GM12878 (cell line): ENCODE measurements around the gene IL32. TPM values are rescaled to one million over a fixed set of nuclear protein-coding genes. Genes with fewer than 3 reads are reported as not detected.

Experiments used
- ATAC-seq: fragments of 200-7000 bp; cut with Tn5 transposase; 3 replicates; pipeline ENCODE4 v1.9.1; 2020; ENCODE audit warnings: mild to moderate bottlenecking, moderate library complexity
- BruUV-seq: library from RNA; stranded (reverse); fragments of 400-500 nt; replicated peaks from 2 replicates; lab custom pipeline; 2021; lab: Mats Ljungman, UMichigan
- CTCF ChIA-PET: fragments of 300-600 bp; sonication (Branson Sonifier 250); formaldehyde crosslinking; extraction: SDS; loops from one replicate; lab custom pipeline; 2021; ENCODE audit warnings: inconsistent platforms; lab: Yijun Ruan, JAX
- POLR2A ChIA-PET: fragments of 350-600 bp; formaldehyde crosslinking; extraction: SDS; loops from one replicate; lab custom pipeline; 2021; ENCODE audit warnings: inconsistent platforms; lab: Charles Lee
- RAD21 ChIA-PET: fragments of 300-600 bp; sonication (Branson Sonifier 250); formaldehyde crosslinking; loops from one replicate; lab custom pipeline; 2023; ENCODE audit warnings: antibody characterized with exemption; ENCODE audit not compliant: unreplicated experiment; lab: Charles Lee
- SMC1A ChIA-PET: fragments of 300-600 bp; sonication (Branson Sonifier 250); formaldehyde crosslinking; loops from one replicate; lab custom pipeline; 2023; ENCODE audit not compliant: unreplicated experiment, uncharacterized antibody; lab: Charles Lee
- DNase-seq: peaks from one replicate; pipeline ENCODE4 v3.0.0-alpha.2; 2011; ENCODE audit warnings: low read depth, low spot score
- FAIRE-seq: peaks from 3 replicates; lab custom pipeline; 2011; peaks lifted over from hg19 to GRCh38; lab: Jason Lieb, UNC
- H2AFZ ChIP-seq: 2 replicates; pipeline ENCODE4 v1.6.0; 2011; ENCODE audit warnings: low read depth, low read length, control low read depth; ENCODE audit not compliant: control insufficient read depth
- H3K27ac ChIP-seq: 2 replicates; pipeline ENCODE4 v1.5.1; 2011; ENCODE audit warnings: control low read depth; ENCODE audit not compliant: control insufficient read depth, insufficient read depth
- H3K27me3 ChIP-seq, 2 experiments: replicated peaks in 1 of 2; 2 replicates each; pipeline versions ENCODE4 v1.6.0 to v1.6.1; 2011; ENCODE audit warnings: low read length in 1 of 2; ENCODE audit not compliant: control insufficient read depth in 2 of 2, insufficient read depth in 2 of 2
- H3K36me3 ChIP-seq, 2 experiments: 2 replicates each; pipeline ENCODE4 v1.5.1; 2011; ENCODE audit warnings: low read length in 1 of 2; ENCODE audit not compliant: control insufficient read depth in 2 of 2, insufficient read depth in 2 of 2
- H3K4me1 ChIP-seq: 2 replicates; pipeline ENCODE4 v1.6.1; 2011; ENCODE audit warnings: mild to moderate bottlenecking, low read length, moderate library complexity, mixed read lengths; ENCODE audit not compliant: control insufficient read depth, insufficient read depth
- H3K4me2 ChIP-seq: 2 replicates; pipeline ENCODE4 v1.6.0; 2011; ENCODE audit warnings: control low read depth; ENCODE audit not compliant: control insufficient read depth, insufficient read depth
- H3K4me3 ChIP-seq: fragments of 200-600 bp; sonication (generic); 2 replicates; pipeline ENCODE4 v1.5.1; 2016
- H3K79me2 ChIP-seq: 2 replicates; pipeline ENCODE4 v1.6.0; 2011; ENCODE audit warnings: low read length; ENCODE audit not compliant: control insufficient read depth, insufficient read depth
- H3K9ac ChIP-seq: 2 replicates; pipeline ENCODE4 v1.8.0; 2011; ENCODE audit warnings: low read length, control low read depth, mixed read lengths; ENCODE audit not compliant: control insufficient read depth, insufficient read depth
- H3K9me3 ChIP-seq: replicated peaks from 3 replicates; pipeline ENCODE4 v1.5.1; 2011; ENCODE audit warnings: mild to moderate bottlenecking, low read length; ENCODE audit not compliant: control insufficient read depth, insufficient read depth
- H4K20me1 ChIP-seq: 2 replicates; pipeline ENCODE4 v1.6.0; 2011; ENCODE audit not compliant: control insufficient read depth, insufficient read depth
- CBFB ChIP-seq: IDR thresholded peaks from 2 replicates; pipeline ENCODE4 v1.6.1; 2016; ENCODE audit warnings: antibody characterized with exemption, low read depth
- CREB1 ChIP-seq: IDR thresholded peaks from 2 replicates; pipeline ENCODE4 v1.6.1; 2012; ENCODE audit warnings: low read depth, mild to moderate bottlenecking, inconsistent platforms
- ETV6 ChIP-seq, 2 experiments: fragments of 450-650 bp in 1 of 2; IDR thresholded peaks in 1 of 2; conservative IDR thresholded peaks in 1 of 2; 2 replicates each; pipeline ENCODE4 v1.6.1; 2014; ENCODE audit warnings: antibody characterized with exemption in 1 of 2, borderline replicate concordance in 1 of 2, low read depth in 1 of 2, mild to moderate bottlenecking in 1 of 2, moderate library complexity in 1 of 2
- FOXM1 ChIP-seq: IDR thresholded peaks from 2 replicates; pipeline ENCODE4 v1.6.1; 2012; ENCODE audit warnings: low read depth, mild to moderate bottlenecking, inconsistent platforms, low read length, moderate library complexity
- GABPA ChIP-seq: IDR thresholded peaks from 2 replicates; pipeline ENCODE4 v1.6.1; 2014; ENCODE audit warnings: antibody characterized with exemption, low read depth, mild to moderate bottlenecking, inconsistent platforms
- MYB ChIP-seq: fragments of 150-350 bp; IDR thresholded peaks from 2 replicates; pipeline ENCODE4 v1.6.1; 2014; ENCODE audit warnings: mild to moderate bottlenecking, low read depth, low read length, borderline replicate concordance
- RBBP5 ChIP-seq: fragments of 200-600 bp; sonication (generic); conservative IDR thresholded peaks from 2 replicates; pipeline ENCODE4 v1.6.1; 2016
- RELB ChIP-seq: fragments of 450-650 bp; IDR thresholded peaks from 2 replicates; pipeline ENCODE4 v1.6.1; 2017; ENCODE audit warnings: low read depth, mild to moderate bottlenecking, moderate library complexity
- SKIL ChIP-seq: fragments of 450-650 bp; IDR thresholded peaks from 2 replicates; pipeline ENCODE4 v1.6.1; 2017; ENCODE audit warnings: mild to moderate bottlenecking, low read depth, inconsistent platforms; ENCODE audit not compliant: poor library complexity, severe bottlenecking
- SP1 ChIP-seq: IDR thresholded peaks from one replicate; pipeline ENCODE4 v1.6.1; 2011; ENCODE audit warnings: low read depth, low read length
- USF2 ChIP-seq: IDR thresholded peaks from 2 replicates; pipeline ENCODE4 v1.6.1; 2011; ENCODE audit warnings: low read depth, low read length, improper control_type of control experiment, borderline replicate concordance
- ZNF384 ChIP-seq: IDR thresholded peaks from 2 replicates; pipeline ENCODE4 v1.6.1; 2012; ENCODE audit warnings: low read depth, mild to moderate bottlenecking, low read length, improper control_type of control experiment, borderline replicate concordance
- WGBS: methylation state at CpG from one replicate; pipeline ENCODE4 v1.1.6; 2016; ENCODE audit warnings: low lambda C conversion rate; ENCODE audit not compliant: insufficient replicate concordance, insufficient coverage; ENCODE audit errors: missing lambda C conversion rate; 5-methylcytosine and 5-hydroxymethylcytosine counted together
- in situ Hi-C: fragments of 300-500 bp; cut with MboI; formaldehyde crosslinking; loops from 9 replicates; pipeline ENCODE4 v1.14.3; 2018; ENCODE audit warnings: mixed read lengths
- intact Hi-C: fragments of 100-400 bp; cut with micrococcal nuclease; formaldehyde crosslinking; loops from one replicate; pipeline ENCODE4 v1.14.2; 2022; ENCODE audit not compliant: unreplicated experiment
- polyA plus RNA-seq, 11 experiments: library from polyadenylated mRNA; depleted of rRNA in 4 of 11; unstranded in 6 of 11; stranded (reverse) in 5 of 11; fragments of >200 nt; fragmentation: Nextera tagmentation in 4 of 11; fragmentation: Illumina TruSeq in 1 of 11; extraction: Ambion mirVana in 4 of 11; extraction: Trizol in 1 of 11; gene quantifications; 1 replicate in 1 of 11; 2 replicates in 10 of 11; pipeline versions ENCODE4 v1.2.1 to v1.2.3, GENCODE V29; 2011 to 2016; ENCODE audit warnings: inconsistent platforms in 2 of 11, missing spikeins in 2 of 11, low read depth in 1 of 11
- total RNA-seq, 4 experiments: library from RNA; depleted of rRNA in 3 of 4; stranded (reverse); fragments of >200 nt in 3 of 4; fragmentation: Illumina TruSeq in 1 of 4; extraction: Trizol in 1 of 4; gene quantifications; 2 replicates each; pipeline versions ENCODE4 v1.2.1 to v1.2.3, GENCODE V29; 2013 to 2021
- TF ChIP-seq, protein P1 (sequence below): fragments of 450-650 bp; IDR thresholded peaks from 2 replicates; pipeline ENCODE4 v1.6.1; 2017; ENCODE audit warnings: borderline replicate concordance

Gene IL32
- total and polyA plus RNA-seq, 10 of the 15 experiments (the other 5 are each of a cell fraction or from before 2014, with no cell fraction given) = 27.0 to 122 (median 55.8) TPM

- TF ChIP-seq MYB (no peak), CREB1 (no peak), USF2 (no peak), SKIL (no peak), RELB (no peak), ETV6 (conservative IDR thresholded peaks at IDR 0.05 in 1 of 2, IDR thresholded peaks at IDR 0.05 in 1 of 2; ENCODE audit: borderline replicate concordance in 1 of 2, low read depth in 1 of 2) (no peak), ZNF384 (no peak), SP1 (no peak), FOXM1 (no peak), RBBP5 (no peak), CBFB (no peak), GABPA (no peak)
- TF ChIP-seq, protein P1, sequence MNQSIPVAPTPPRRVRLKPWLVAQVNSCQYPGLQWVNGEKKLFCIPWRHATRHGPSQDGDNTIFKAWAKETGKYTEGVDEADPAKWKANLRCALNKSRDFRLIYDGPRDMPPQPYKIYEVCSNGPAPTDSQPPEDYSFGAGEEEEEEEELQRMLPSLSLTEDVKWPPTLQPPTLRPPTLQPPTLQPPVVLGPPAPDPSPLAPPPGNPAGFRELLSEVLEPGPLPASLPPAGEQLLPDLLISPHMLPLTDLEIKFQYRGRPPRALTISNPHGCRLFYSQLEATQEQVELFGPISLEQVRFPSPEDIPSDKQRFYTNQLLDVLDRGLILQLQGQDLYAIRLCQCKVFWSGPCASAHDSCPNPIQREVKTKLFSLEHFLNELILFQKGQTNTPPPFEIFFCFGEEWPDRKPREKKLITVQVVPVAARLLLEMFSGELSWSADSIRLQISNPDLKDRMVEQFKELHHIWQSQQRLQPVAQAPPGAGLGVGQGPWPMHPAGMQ = no peak
- TF ChIP-seq, all 136 proteins: peak for 0
Measured at GRCh38 chr16:3088925-3089716, 23.7 kb downstream of the IL32 start.

More at GRCh38 chr16:3088925-3089716, 23.7 kb downstream of the IL32 start:
- no peaks in the 10 kb centered on the region for H4K20me1 ChIP-seq
- RAD21 ChIA-PET = interaction anchor here (0.5 kb wide), 1 partner anchor 349 kb away, joined by 3 read pairs; no protein-coding TSS in a partner anchor
- no peak overlapping the region for H3K4me3 ChIP-seq
- SMC1A ChIA-PET = interaction anchor here (0.5 kb wide), 1 partner anchor 18 kb away, joined by 3 read pairs; no protein-coding TSS in a partner anchor
- DNase-seq (no peak), FAIRE-seq (no peak), ATAC-seq (no peak)
- intact Hi-C loops = no loop called here
- H2AFZ ChIP-seq = no peak overlapping the region
- no peak overlapping the region for H3K9ac ChIP-seq
- no peaks in the 10 kb centered on the region for H3K36me3 ChIP-seq
- in situ Hi-C loops = no loop called here
- BruUV-seq = no TSS peak
- no peaks in the 10 kb centered on the region for H3K4me1 ChIP-seq
- no peaks in the 10 kb centered on the region for H3K9me3 ChIP-seq
- CTCF ChIA-PET = interaction anchor here (1.1 to 21.2 kb wide), 3 partner anchors 14 to 40 kb away, joined by 3 to 396 read pairs (median 5); no protein-coding TSS in a partner anchor
- no peaks in the 10 kb centered on the region for H3K27me3 ChIP-seq
- H3K4me2 ChIP-seq = no peak overlapping the region
- no peaks in the 10 kb centered on the region for H3K79me2 ChIP-seq
- H3K27ac ChIP-seq = no peak overlapping the region
- WGBS = 82% methylated on average over 71 of the region's 71 CpGs
- POLR2A ChIA-PET = interaction anchor here (1.4 kb wide), 1 partner anchor 9 kb away, joined by 3 read pairs; no protein-coding TSS in a partner anchor
